Right lobe of liver (tissue), 4 donors: Measurements from ENCODE around the gene ZNF768.
"Not testable (repeated sequence)": the region's sequence is repeated elsewhere in the genome, so short reads cannot be mapped to it uniquely, and the experiment has no call there.

Source experiments
- POLR2A ChIP-seq: fragments of 450-650 bp; IDR thresholded peaks from one replicate; pipeline ENCODE4 v1.6.1; 2017; ENCODE audit warnings: antibody characterized with exemption, mild to moderate bottlenecking
- TF ChIP-seq, protein P1 (sequence below), 4 donors: fragments of 200-600 bp in 3 of 4; fragments of 450-650 bp in 1 of 4; IDR thresholded peaks; one replicate each; pipeline versions ENCODE4 v1.5.1 to v1.8.0; 2016 to 2022; ENCODE audit warnings: antibody characterized with exemption in 4 of 4, mild to moderate bottlenecking in 2 of 4
- donor health status: DM: no; HTN: no; CAD: no.
- donor health status: DM: no; HTN: no; CAD: no.
- donor health status: DM: no; HTN: yes; CAD: no.

DNA sequence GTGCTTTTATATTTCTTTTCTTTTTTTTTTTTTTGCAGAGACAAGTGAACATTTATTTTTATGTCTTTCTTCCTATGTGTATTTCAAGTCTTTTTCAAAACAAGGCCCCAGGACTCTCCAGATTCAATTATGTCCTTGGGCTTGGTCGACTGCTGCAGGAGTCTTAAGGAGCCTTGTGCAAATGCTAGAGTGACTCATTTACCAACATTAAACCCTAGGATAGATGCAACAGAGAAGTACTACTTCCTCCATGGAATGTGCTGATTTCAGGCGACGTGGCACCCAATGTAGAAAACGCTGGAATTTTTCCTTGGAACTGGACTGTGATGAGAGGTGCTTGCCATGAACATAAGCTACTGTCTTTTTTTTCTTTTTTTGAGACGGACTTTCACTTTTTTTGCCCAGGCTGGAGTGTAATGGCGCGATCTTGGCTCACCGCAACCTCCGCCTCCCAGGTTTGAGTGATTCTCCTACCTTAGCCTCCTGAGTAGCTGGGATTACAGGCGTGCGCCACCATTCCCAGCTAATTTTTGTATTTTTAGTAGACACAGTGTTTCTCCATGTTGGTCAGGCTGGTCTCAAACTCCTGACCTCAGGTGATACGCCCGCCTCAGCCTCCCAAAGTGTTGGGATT lies 10.1 kb upstream of the ZNF768 start:
- TF ChIP-seq, protein P1, sequence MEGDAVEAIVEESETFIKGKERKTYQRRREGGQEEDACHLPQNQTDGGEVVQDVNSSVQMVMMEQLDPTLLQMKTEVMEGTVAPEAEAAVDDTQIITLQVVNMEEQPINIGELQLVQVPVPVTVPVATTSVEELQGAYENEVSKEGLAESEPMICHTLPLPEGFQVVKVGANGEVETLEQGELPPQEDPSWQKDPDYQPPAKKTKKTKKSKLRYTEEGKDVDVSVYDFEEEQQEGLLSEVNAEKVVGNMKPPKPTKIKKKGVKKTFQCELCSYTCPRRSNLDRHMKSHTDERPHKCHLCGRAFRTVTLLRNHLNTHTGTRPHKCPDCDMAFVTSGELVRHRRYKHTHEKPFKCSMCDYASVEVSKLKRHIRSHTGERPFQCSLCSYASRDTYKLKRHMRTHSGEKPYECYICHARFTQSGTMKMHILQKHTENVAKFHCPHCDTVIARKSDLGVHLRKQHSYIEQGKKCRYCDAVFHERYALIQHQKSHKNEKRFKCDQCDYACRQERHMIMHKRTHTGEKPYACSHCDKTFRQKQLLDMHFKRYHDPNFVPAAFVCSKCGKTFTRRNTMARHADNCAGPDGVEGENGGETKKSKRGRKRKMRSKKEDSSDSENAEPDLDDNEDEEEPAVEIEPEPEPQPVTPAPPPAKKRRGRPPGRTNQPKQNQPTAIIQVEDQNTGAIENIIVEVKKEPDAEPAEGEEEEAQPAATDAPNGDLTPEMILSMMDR (IDR thresholded peaks at IDR 0.05), result not testable (repeated sequence)
- not testable (repeated sequence) for TF ChIP-seq POLR2A
